CD4-positive, alpha-beta memory T cell (primary cell): Measurements from ENCODE around the gene RPL22. TPM values are rescaled to one million over a fixed set of nuclear protein-coding genes. Genes with fewer than 3 reads are reported as not detected.

Experiments
- CTCF ChIA-PET: fragments of 350-600 bp; sonication (Branson Sonifier 250); formaldehyde crosslinking; loops from one replicate; lab custom pipeline; 2021; ENCODE audit warnings: inconsistent platforms; ENCODE audit not compliant: partially characterized antibody; lab: Charles Lee
- POLR2A ChIA-PET: fragments of 350-600 bp; sonication (Branson Sonifier 250); formaldehyde crosslinking; loops from one replicate; lab custom pipeline; 2021; ENCODE audit not compliant: partially characterized antibody; lab: Charles Lee
- DNase-seq, 5 donors: peaks; one replicate each; pipeline versions ENCODE4 v3.0.0 to v3.0.0-alpha.2; 2020 to 2022; ENCODE audit warnings: mixed read lengths in 1 of 5
- H3K27ac ChIP-seq: one replicate; pipeline ENCODE4 v1.7.0; 2013; ENCODE audit warnings: low read depth, low read length
- H3K27me3 ChIP-seq: 2 replicates; pipeline ENCODE4 v1.7.0; 2013; ENCODE audit warnings: mild to moderate bottlenecking, low read length, moderate library complexity; ENCODE audit not compliant: insufficient read depth
- H3K36me3 ChIP-seq: 2 replicates; pipeline ENCODE4 v1.7.0; 2013; ENCODE audit warnings: mild to moderate bottlenecking, low read length, moderate library complexity; ENCODE audit not compliant: insufficient read depth
- H3K4me1 ChIP-seq: 2 replicates; pipeline ENCODE4 v1.7.0; 2013; ENCODE audit warnings: mild to moderate bottlenecking, low read length, moderate library complexity; ENCODE audit not compliant: insufficient read depth
- H3K4me3 ChIP-seq, 2 donors: one replicate each; pipeline ENCODE4 v1.7.0; 2013; ENCODE audit warnings: low read length in 2 of 2, mild to moderate bottlenecking in 1 of 2
- H3K9me3 ChIP-seq, 2 donors: one replicate each; pipeline ENCODE4 v1.7.0; 2013; ENCODE audit warnings: low read length in 2 of 2, control low read depth in 1 of 2; ENCODE audit not compliant: control insufficient read depth in 1 of 2
- H3K27ac Mint-ChIP-seq, 7 donors: one replicate each; pipeline ENCODE4 v1.8.0; 2020 to 2021; ENCODE audit warnings: mixed read lengths in 7 of 7, mild to moderate bottlenecking in 6 of 7, inconsistent platforms in 3 of 7, moderate library complexity in 3 of 7
- H3K27me3 Mint-ChIP-seq, 2 donors: one replicate each; pipeline ENCODE4 v1.8.0; 2020 to 2021; ENCODE audit warnings: mixed read lengths in 2 of 2
- H3K36me3 Mint-ChIP-seq, 2 donors: one replicate each; pipeline ENCODE4 v1.8.0; 2020 to 2021; ENCODE audit warnings: mixed read lengths in 2 of 2, inconsistent platforms in 1 of 2, mild to moderate bottlenecking in 1 of 2
- H3K4me1 Mint-ChIP-seq, 4 donors: one replicate each; pipeline ENCODE4 v1.8.0; 2020 to 2021; ENCODE audit warnings: mixed read lengths in 4 of 4, mild to moderate bottlenecking in 1 of 4
- H3K4me3 Mint-ChIP-seq, 8 donors: one replicate each; pipeline ENCODE4 v1.8.0; 2020 to 2021; ENCODE audit warnings: mixed read lengths in 8 of 8, mild to moderate bottlenecking in 7 of 8, moderate library complexity in 6 of 8, inconsistent platforms in 3 of 8
- H3K9me3 Mint-ChIP-seq, 8 donors: one replicate each; pipeline ENCODE4 v1.8.0; 2020 to 2021; ENCODE audit warnings: mixed read lengths in 8 of 8, mild to moderate bottlenecking in 5 of 8, inconsistent platforms in 3 of 8, moderate library complexity in 1 of 8
- intact Hi-C: fragments of 100-400 bp; cut with micrococcal nuclease; formaldehyde crosslinking; loops from one replicate; pipeline ENCODE4 v1.15.1; 2023
- polyA plus RNA-seq, 2 donors: library from polyadenylated mRNA; unstranded; fragments of 300-500 nt; fragmentation: Illumina TruSeq; gene quantifications; one replicate each; pipeline ENCODE4 v1.2.3, GENCODE V29; 2021
- total RNA-seq, 2 experiments: library from RNA; stranded (reverse); gene quantifications; one replicate each; pipeline ENCODE4 v1.2.3, GENCODE V29; 2021

RPL22 gene
- total and polyA plus RNA-seq, 4 experiments from 2014 or later: 215 to 503 (median 375) TPM

GRCh38 chr1:6145864-6146410 is 53.5 kb downstream of the RPL22 start:
- no peaks in the 10 kb centered on the region for H3K27me3 ChIP-seq
- no peak overlapping the region for H3K27ac ChIP-seq
- Mint-ChIP-seq H3K27ac (no peak overlapping the region), H3K27me3 (peaks cover 0 to 7% of the 10 kb centered on the region in 2 donors), H3K4me1 (peaks cover 3 to 9% (median 5%) of the 10 kb centered on the region in 4 donors), H3K9me3 (no peaks in the 10 kb centered on the region), H3K36me3 (no peaks in the 10 kb centered on the region), H3K4me3 (no peak overlapping the region)
- no peak for DNase-seq
- peaks cover 10% of the 10 kb centered on the region for H3K4me1 ChIP-seq
- H3K4me3 ChIP-seq: no peak overlapping the region
- no peaks in the 10 kb centered on the region for H3K9me3 ChIP-seq
- intact Hi-C loops: no loop called here
- H3K36me3 ChIP-seq: no peaks in the 10 kb centered on the region
- ChIA-PET POLR2A (no interaction called here), CTCF (no interaction called here)

DNA sequence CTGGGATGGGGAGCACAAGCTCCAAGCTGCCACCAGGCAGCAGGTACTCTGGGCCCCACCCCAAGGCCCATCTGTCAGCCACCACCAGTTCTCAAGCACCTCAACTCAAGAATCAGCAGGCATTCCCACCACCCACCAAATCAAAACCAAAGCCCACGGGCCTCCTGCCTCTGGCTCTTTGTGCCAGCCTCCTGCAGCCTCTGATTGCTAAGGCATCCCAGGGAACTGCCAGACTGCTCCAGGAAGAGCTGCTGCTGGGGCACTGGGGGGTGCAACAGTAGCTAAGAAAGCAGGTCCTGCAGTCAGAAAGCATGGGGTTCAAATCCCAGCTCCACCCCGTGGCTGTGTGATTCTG is 54.0 kb downstream of the RPL22 start:
- H3K9me3 ChIP-seq: no peaks in the 10 kb centered on the region
- H3K9me3 Mint-ChIP-seq: no peaks in the 10 kb centered on the region
- no peaks in the 10 kb centered on the region for H3K27me3 ChIP-seq
- H3K36me3 Mint-ChIP-seq: no peaks in the 10 kb centered on the region
- no peak overlapping the region for H3K4me3 ChIP-seq
- no peaks in the 10 kb centered on the region for H3K36me3 ChIP-seq
- intact Hi-C loops: no loop called here
- ChIA-PET POLR2A (no interaction called here), CTCF (no interaction called here)
- no peak for DNase-seq
- no peak overlapping the region for H3K27ac Mint-ChIP-seq
- no peak overlapping the region for H3K4me3 Mint-ChIP-seq
- H3K4me1 ChIP-seq: peaks cover 10% of the 10 kb centered on the region
- no peak overlapping the region for H3K27ac ChIP-seq
- H3K4me1 Mint-ChIP-seq: peaks cover 3 to 9% (median 5%) of the 10 kb centered on the region in 4 donors
- peaks cover 0 to 7% of the 10 kb centered on the region in 2 donors for H3K27me3 Mint-ChIP-seq

DNA sequence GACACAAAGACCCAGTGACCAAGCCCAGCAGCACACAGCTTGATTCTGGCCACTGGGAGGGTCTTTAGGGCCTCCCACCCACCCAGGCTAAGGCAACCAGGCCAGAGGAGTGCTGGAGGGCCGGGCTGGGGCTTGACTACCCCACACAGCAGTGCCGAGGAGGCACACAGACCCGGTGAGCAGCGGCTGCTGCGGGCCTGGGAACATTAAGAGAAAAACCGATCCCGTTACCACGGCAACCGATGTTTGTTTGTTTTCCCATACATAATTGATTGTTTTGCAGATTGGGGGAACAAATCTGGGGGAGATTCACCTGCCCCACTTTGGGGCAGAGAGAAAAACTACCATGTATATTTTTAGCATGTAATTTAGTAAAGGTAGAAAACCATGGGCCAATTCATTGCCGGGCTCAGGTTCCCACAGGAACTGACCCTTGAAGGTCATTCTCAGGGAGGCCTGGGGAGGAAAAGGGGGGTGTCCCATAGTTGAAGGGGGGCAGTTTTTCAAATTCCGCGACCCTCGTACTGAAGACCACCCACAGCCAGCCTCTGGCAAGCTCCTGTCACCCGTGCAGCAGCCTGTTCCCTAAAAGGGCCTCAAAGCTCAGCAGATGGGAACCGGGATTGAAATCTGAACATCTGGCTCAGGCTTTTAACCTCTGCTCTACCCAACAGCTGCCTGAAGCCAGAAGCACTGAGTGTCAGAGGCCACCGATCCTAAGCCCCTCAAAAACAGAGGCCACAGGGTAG is 54.6 kb downstream of the RPL22 start:
- no peak overlapping the region for H3K27ac Mint-ChIP-seq
- Histone ChIP-seq H3K27me3 (no peaks in the 10 kb centered on the region), H3K9me3 (no peaks in the 10 kb centered on the region), H3K27ac (no peak overlapping the region), H3K4me1 (peaks cover 10% of the 10 kb centered on the region), H3K4me3 (no peak overlapping the region), H3K36me3 (no peaks in the 10 kb centered on the region)
- POLR2A ChIA-PET: no interaction called here
- no peak overlapping the region for H3K4me3 Mint-ChIP-seq
- no peaks in the 10 kb centered on the region for H3K36me3 Mint-ChIP-seq
- intact Hi-C loops: no loop called here
- no peak for DNase-seq
- H3K9me3 Mint-ChIP-seq: no peaks in the 10 kb centered on the region
- peaks cover 3 to 9% (median 5%) of the 10 kb centered on the region in 4 donors for H3K4me1 Mint-ChIP-seq
- H3K27me3 Mint-ChIP-seq: peaks cover 0 to 7% of the 10 kb centered on the region in 2 donors
- CTCF ChIA-PET: no interaction called here

GRCh38 chr1:6144175-6144574 is 55.2 kb downstream of the RPL22 start:
- intact Hi-C loops: no loop called here
- peaks cover 0 to 7% of the 10 kb centered on the region in 2 donors for H3K27me3 Mint-ChIP-seq
- no peaks in the 10 kb centered on the region for H3K36me3 Mint-ChIP-seq
- no peak for DNase-seq
- Histone ChIP-seq H3K27me3 (no peaks in the 10 kb centered on the region), H3K4me1 (peaks cover 10% of the 10 kb centered on the region), H3K9me3 (no peaks in the 10 kb centered on the region), H3K27ac (no peak overlapping the region), H3K4me3 (no peak overlapping the region), H3K36me3 (no peaks in the 10 kb centered on the region)
- no peaks in the 10 kb centered on the region for H3K9me3 Mint-ChIP-seq
- H3K4me3 Mint-ChIP-seq: no peak overlapping the region
- H3K4me1 Mint-ChIP-seq: peaks cover 3 to 9% (median 5%) of the 10 kb centered on the region in 4 donors
- peak overlapping the region in 1 of 7 donors; percentile 25 for H3K27ac Mint-ChIP-seq
- POLR2A ChIA-PET: no interaction called here
- CTCF ChIA-PET: no interaction called here

- H3K36me3 ChIP-seq: no peaks in the 10 kb centered on the region
- Mint-ChIP-seq H3K27ac (no peak overlapping the region), H3K27me3 (peaks cover 0 to 8% of the 10 kb centered on the region in 2 donors), H3K9me3 (no peaks in the 10 kb centered on the region), H3K4me3 (no peak overlapping the region), H3K36me3 (no peaks in the 10 kb centered on the region), H3K4me1 (peaks cover 2 to 7% (median 3%) of the 10 kb centered on the region in 4 donors)
- ChIA-PET CTCF (interaction anchor here (0.7 kb wide), 1 partner anchor 23 kb away, joined by 3 read pairs; no protein-coding TSS in a partner anchor), POLR2A (no interaction called here)
- no peaks in the 10 kb centered on the region for H3K27me3 ChIP-seq
- DNase-seq: no peak
- peaks cover 4% of the 10 kb centered on the region for H3K4me1 ChIP-seq
- no peak overlapping the region for H3K27ac ChIP-seq
- no peaks in the 10 kb centered on the region for H3K9me3 ChIP-seq
- H3K4me3 ChIP-seq: no peak overlapping the region
- intact Hi-C loops: no loop called here
These were observed 56.0 kb downstream of the RPL22 start for GRCh38 chr1:6143395-6143794.

GRCh38 chr1:6142734-6143133 is 56.7 kb downstream of the RPL22 start:
- H3K9me3 Mint-ChIP-seq: no peaks in the 10 kb centered on the region
- H3K27me3 Mint-ChIP-seq: peaks cover 0 to 2% of the 10 kb centered on the region in 2 donors
- DNase-seq: no peak
- Histone ChIP-seq H3K4me3 (no peak overlapping the region), H3K27me3 (no peaks in the 10 kb centered on the region), H3K27ac (no peak overlapping the region), H3K9me3 (no peaks in the 10 kb centered on the region), H3K36me3 (no peaks in the 10 kb centered on the region), H3K4me1 (no peaks in the 10 kb centered on the region)
- H3K36me3 Mint-ChIP-seq: no peaks in the 10 kb centered on the region
- H3K27ac Mint-ChIP-seq: peak overlapping the region in 1 of 7 donors; percentile 32
- intact Hi-C loops: no loop called here
- H3K4me1 Mint-ChIP-seq: no peaks in the 10 kb centered on the region
- ChIA-PET POLR2A (no interaction called here), CTCF (interaction anchor here (0.7 kb wide), 1 partner anchor 24 kb away, joined by 3 read pairs; no protein-coding TSS in a partner anchor)
- no peak overlapping the region for H3K4me3 Mint-ChIP-seq

DNA sequence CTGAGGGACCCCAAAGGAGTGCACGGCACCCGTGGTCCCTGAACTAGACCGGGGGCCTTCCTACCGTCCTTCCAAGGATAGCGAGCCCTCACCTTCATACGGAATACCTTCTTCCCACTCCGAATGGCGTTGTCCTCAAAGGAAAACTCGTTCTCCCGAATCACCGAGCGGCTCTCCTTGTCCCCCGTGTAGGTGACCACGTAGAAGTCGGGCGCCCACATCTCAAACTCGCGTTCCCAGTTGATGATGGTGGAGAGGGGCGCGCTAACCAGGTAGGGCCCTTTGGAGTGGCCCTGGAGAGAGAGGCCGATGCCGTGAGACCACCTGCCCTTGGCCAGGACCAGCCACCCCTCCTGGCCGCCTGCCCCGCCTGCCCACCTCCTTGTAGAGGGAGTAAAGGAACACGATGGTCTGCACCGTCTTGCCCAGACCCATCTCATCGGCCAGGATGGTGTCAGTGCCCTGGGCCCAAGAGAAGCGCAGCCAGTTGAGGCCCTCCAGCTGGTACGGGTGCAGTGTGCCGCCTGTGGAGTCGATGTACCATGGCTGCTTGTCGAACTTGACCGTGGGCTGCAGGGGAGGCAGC is 57.3 kb downstream of the RPL22 start:
- Histone ChIP-seq H3K36me3 (no peaks in the 10 kb centered on the region), H3K27me3 (no peaks in the 10 kb centered on the region), H3K27ac (no peak overlapping the region), H3K9me3 (no peaks in the 10 kb centered on the region), H3K4me3 (no peak overlapping the region), H3K4me1 (no peaks in the 10 kb centered on the region)
- Mint-ChIP-seq H3K4me3 (no peak overlapping the region), H3K36me3 (no peaks in the 10 kb centered on the region), H3K4me1 (no peaks in the 10 kb centered on the region), H3K27ac (no peak overlapping the region), H3K27me3 (peaks cover 0 to 2% of the 10 kb centered on the region in 2 donors), H3K9me3 (no peaks in the 10 kb centered on the region)
- intact Hi-C loops: no loop called here
- POLR2A ChIA-PET: no interaction called here
- DNase-seq: no peak
- CTCF ChIA-PET: no interaction called here
